Fibroblast of lung (primary cell): ENCODE data around the gene C1QTNF12. TPM values are rescaled to one million over a fixed set of nuclear protein-coding genes. Genes with fewer than 3 reads are reported as not detected.

Experiments used
- DNase-seq, 2 donors: peaks; one replicate each; pipeline versions ENCODE4 v3.0.0 to v3.0.0-alpha.2; 2010; ENCODE audit warnings: low read depth in 2 of 2
- H2AFZ ChIP-seq: 2 replicates; pipeline ENCODE4 v1.5.1; 2012; ENCODE audit warnings: low read length, control low read depth, inconsistent platforms
- H3K27ac ChIP-seq: 2 replicates; pipeline ENCODE4 v1.5.1; 2011; ENCODE audit warnings: low read length, control low read depth; ENCODE audit not compliant: insufficient read depth
- H3K27me3 ChIP-seq: 2 replicates; pipeline ENCODE4 v1.5.1; 2011; ENCODE audit warnings: mild to moderate bottlenecking, low read length; ENCODE audit not compliant: control insufficient read depth, insufficient read depth
- H3K36me3 ChIP-seq: 2 replicates; pipeline ENCODE4 v1.5.1; 2011; ENCODE audit warnings: low read length; ENCODE audit not compliant: control insufficient read depth, insufficient read depth
- H3K4me1 ChIP-seq: 2 replicates; pipeline ENCODE4 v1.5.1; 2011; ENCODE audit warnings: low read length; ENCODE audit not compliant: control insufficient read depth, insufficient read depth; ENCODE audit errors: extremely low read depth
- H3K4me2 ChIP-seq: 2 replicates; pipeline ENCODE4 v1.5.1; 2011; ENCODE audit warnings: low read length, control low read depth; ENCODE audit not compliant: insufficient read depth; ENCODE audit errors: extremely low read depth
- H3K4me3 ChIP-seq, 4 experiments: fragments of 200-600 bp in 1 of 4; sonication (generic) in 1 of 4; replicated peaks in 1 of 4; 2 replicates each; pipeline ENCODE4 v1.5.1; 2011 to 2016; ENCODE audit warnings: low read length in 4 of 4, low read depth in 3 of 4, mild to moderate bottlenecking in 3 of 4, control low read depth in 2 of 4, inconsistent platforms in 1 of 4, mixed read lengths in 1 of 4; ENCODE audit not compliant: insufficient read depth in 1 of 4; ENCODE audit errors: control extremely low read depth in 1 of 4
- H3K79me2 ChIP-seq: 2 replicates; pipeline ENCODE4 v1.5.1; 2012; ENCODE audit warnings: mild to moderate bottlenecking, low read length, inconsistent platforms; ENCODE audit not compliant: control insufficient read depth, insufficient read depth
- H3K9ac ChIP-seq: 2 replicates; pipeline ENCODE4 v1.5.1; 2011; ENCODE audit warnings: mild to moderate bottlenecking, low read length, control low read depth; ENCODE audit not compliant: insufficient read depth
- H3K9me3 ChIP-seq: 2 replicates; pipeline ENCODE4 v1.5.1; 2012; ENCODE audit warnings: low read depth, low read length; ENCODE audit not compliant: control insufficient read depth, insufficient read depth
- H4K20me1 ChIP-seq: 2 replicates; pipeline ENCODE4 v1.5.1; 2011; ENCODE audit warnings: low read length; ENCODE audit not compliant: control insufficient read depth, insufficient read depth; ENCODE audit errors: extremely low read depth
- EZH2 ChIP-seq: IDR thresholded peaks from 2 replicates; pipeline ENCODE4 v1.5.1; 2012; ENCODE audit warnings: low read length, control low read depth, mild to moderate bottlenecking; ENCODE audit errors: missing control alignments
- polyA plus RNA-seq, 2 donors: library from polyadenylated mRNA; depleted of rRNA in 1 of 2; stranded (reverse) in 1 of 2; unstranded in 1 of 2; fragments of >200 nt; gene quantifications; 2 replicates each; pipeline ENCODE4 v1.2.1, GENCODE V29; 2011 to 2012; ENCODE audit warnings: missing spikeins in 1 of 2
- total RNA-seq: library from RNA; depleted of rRNA; stranded (reverse); fragments of >200 nt; gene quantifications from 2 replicates; pipeline ENCODE4 v1.2.1, GENCODE V29; 2014
- TF ChIP-seq, protein P1 (sequence below), 2 donors: IDR thresholded peaks in 1 of 2; conservative IDR thresholded peaks in 1 of 2; 1 replicate in 1 of 2; 2 replicates in 1 of 2; pipeline ENCODE4 v1.5.1; 2011 to 2012; ENCODE audit warnings: low read length in 2 of 2, control low read depth in 1 of 2, inconsistent platforms in 1 of 2, low read depth in 1 of 2, mild to moderate bottlenecking in 1 of 2

C1QTNF12 gene
- total and polyA plus RNA-seq, 2 donors (not counting 1 experiment from before 2014, with no cell fraction given): 0.27 to 4.1 TPM

DNA sequence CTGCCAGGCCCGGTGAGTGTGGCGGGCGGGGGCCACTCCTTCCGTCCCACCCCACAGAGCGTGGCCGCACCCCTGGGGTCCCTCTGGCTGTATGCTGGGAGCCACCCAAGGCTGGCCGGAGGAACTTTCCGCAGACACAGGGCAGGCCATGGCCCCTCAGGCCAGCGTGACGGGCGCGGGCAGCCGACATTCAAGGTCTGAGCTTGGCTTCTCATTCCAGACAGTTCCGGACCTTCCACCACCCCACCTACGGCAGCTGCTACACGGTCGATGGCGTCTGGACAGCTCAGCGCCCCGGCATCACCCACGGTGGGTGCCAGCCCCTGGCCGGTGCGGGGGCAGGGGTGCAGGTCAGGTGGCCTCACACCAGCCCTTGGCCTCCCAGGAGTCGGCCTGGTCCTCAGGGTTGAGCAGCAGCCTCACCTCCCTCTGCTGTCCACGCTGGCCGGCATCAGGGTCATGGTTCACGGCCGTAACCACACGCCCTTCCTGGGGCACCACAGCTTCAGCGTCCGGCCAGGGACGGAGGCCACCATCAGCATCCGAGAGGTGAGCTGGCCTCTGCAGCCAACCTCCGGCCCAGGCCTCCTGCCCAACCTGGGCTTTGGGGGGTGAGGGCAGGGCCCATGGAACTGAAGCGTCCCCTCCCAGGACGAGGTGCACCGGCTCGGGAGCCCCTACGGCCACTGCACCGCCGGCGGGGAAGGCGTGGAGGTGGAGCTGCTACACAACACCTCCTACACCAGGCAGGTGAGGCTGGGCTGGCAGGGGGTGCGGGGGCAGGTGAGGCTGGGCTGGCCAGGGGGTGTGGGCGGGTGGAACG lies 41.0 kb upstream of the C1QTNF12 start:
- DNase-seq: no peak
- no peak overlapping the region for H3K9ac ChIP-seq
- no peak overlapping the region for H3K4me3 ChIP-seq
- H3K27ac ChIP-seq: no peak overlapping the region
- no peaks in the 10 kb centered on the region for H3K36me3 ChIP-seq
- no peak overlapping the region for H3K4me2 ChIP-seq
- no peaks in the 10 kb centered on the region for H3K9me3 ChIP-seq
- H3K27me3 ChIP-seq: no peaks in the 10 kb centered on the region
- no peaks in the 10 kb centered on the region for H3K4me1 ChIP-seq
- H4K20me1 ChIP-seq: no peaks in the 10 kb centered on the region
- H3K79me2 ChIP-seq: no peaks in the 10 kb centered on the region
- TF ChIP-seq EZH2: no peak
- TF ChIP-seq, protein P1, sequence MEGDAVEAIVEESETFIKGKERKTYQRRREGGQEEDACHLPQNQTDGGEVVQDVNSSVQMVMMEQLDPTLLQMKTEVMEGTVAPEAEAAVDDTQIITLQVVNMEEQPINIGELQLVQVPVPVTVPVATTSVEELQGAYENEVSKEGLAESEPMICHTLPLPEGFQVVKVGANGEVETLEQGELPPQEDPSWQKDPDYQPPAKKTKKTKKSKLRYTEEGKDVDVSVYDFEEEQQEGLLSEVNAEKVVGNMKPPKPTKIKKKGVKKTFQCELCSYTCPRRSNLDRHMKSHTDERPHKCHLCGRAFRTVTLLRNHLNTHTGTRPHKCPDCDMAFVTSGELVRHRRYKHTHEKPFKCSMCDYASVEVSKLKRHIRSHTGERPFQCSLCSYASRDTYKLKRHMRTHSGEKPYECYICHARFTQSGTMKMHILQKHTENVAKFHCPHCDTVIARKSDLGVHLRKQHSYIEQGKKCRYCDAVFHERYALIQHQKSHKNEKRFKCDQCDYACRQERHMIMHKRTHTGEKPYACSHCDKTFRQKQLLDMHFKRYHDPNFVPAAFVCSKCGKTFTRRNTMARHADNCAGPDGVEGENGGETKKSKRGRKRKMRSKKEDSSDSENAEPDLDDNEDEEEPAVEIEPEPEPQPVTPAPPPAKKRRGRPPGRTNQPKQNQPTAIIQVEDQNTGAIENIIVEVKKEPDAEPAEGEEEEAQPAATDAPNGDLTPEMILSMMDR (conservative IDR thresholded peaks at IDR 0.05 in 1 of 2, IDR thresholded peaks at IDR 0.05 in 1 of 2; ENCODE audit: low read depth in 1 of 2, low read length in 2 of 2): no peak
- H2AFZ ChIP-seq: no peak overlapping the region

DNA sequence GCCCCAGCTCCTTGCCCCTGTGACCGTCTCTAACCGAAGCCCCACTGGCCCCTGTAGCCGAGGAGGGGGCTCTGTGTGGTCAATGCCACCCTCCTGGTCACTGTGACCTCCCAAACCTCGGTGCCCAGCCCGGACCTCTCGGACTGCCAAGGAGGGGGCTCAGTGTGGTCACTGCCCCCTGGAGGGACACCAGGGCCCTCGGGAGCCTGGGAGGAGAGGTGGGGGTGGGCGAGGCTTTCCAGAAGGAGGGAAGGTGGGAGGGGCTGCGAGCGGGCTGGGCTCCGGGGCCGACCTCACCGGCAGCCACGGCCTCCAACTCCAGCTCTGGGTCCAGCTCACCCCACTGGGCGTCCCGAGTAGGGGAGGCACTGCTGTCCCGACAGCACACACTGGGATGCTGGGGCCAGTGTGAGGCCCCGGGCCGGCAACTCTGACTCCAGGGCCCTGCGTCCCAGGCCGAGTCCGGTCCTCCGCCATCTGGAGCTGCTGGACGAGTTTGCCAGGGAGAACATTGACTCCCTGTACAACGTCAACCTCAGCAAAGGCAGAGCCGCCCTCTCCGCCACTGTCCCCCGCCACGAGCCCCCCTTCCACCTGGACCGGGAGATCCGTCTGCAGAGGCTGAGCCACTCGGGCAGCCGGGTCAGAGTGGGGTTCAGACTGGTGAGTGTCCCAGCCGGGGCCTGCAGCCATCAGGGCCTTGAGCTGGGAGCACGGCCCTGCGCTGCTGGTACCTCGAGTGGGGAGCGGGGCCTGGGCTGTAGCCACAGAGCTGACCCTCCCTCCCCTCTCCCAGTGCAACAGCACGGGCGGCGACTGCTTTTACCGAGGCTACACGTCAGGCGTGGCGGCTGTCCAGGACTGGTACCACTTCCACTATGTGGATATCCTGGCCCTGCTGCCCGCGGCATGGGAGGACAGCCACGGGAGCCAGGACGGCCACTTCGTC lies 40.1 kb upstream of the C1QTNF12 start:
- H3K27me3 ChIP-seq: no peaks in the 10 kb centered on the region
- H3K4me1 ChIP-seq: peaks cover 2% of the 10 kb centered on the region
- H4K20me1 ChIP-seq: no peaks in the 10 kb centered on the region
- DNase-seq: no peak
- no peak overlapping the region for H3K4me2 ChIP-seq
- H3K27ac ChIP-seq: no peak overlapping the region
- H3K9me3 ChIP-seq: no peaks in the 10 kb centered on the region
- no peak overlapping the region for H3K9ac ChIP-seq
- H3K36me3 ChIP-seq: no peaks in the 10 kb centered on the region
- H2AFZ ChIP-seq: no peak overlapping the region
- no peak for TF ChIP-seq EZH2
- TF ChIP-seq, protein P1 (conservative IDR thresholded peaks at IDR 0.05 in 1 of 2, IDR thresholded peaks at IDR 0.05 in 1 of 2; ENCODE audit: low read depth in 1 of 2, low read length in 2 of 2): no peak
- H3K4me3 ChIP-seq: no peak overlapping the region
- no peaks in the 10 kb centered on the region for H3K79me2 ChIP-seq
